Stimulated activated CD8-positive, alpha-beta memory T cell treated with anti-CD3 and anti-CD28 coated beads, Interleukin-12 subunit alpha, Interleukin-12 subunit beta, amount 100 ng/mL, for 24 hours (primary cell): Measurements from ENCODE around the gene OR14C36.
"Not testable (repeated sequence)": the region's sequence is repeated elsewhere in the genome, so short reads cannot be mapped to it uniquely, and the experiment has no call there.

Experiments
- DNase-seq: peaks from one replicate; pipeline ENCODE4 v3.0.0-alpha.2; 2020; ENCODE audit errors: extremely low read depth

The OR14C36 gene

DNA sequence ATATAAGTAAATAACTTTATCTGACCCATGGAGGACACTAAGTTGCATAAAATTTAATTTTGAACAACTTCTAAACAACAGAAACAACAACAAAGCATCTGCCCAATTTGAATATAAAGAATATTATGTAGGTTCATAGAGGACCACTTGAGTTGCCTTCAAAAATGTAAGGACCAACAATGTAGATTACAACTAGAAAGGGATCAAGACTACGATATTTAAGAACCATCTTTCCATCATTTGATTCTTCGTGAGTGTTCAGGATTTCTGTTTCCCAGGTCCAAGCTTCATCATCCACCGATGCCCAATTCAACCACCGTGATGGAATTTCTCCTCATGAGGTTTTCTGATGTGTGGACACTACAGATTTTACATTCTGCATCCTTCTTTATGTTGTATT is at the start of gene OR14C36:
Gene OR14C36 (plus strand): TSS at position 301 of the 400 bp plus-strand sequence. CDS start 0 bp downstream, at position 301.
- DNase-seq = no peak

GRCh38 chr1:248303324-248303723 is 45.3 kb upstream of the OR14C36 start, which contains the start of gene OR2T12:
Gene OR2T12 (minus strand): TSS chr1:248303424. CDS start chr1:248295578, 7,846 bp downstream.
- DNase-seq = no peak

GRCh38 chr1:248305672-248306071 is 42.9 kb upstream of the OR14C36 start:
- DNase-seq = not testable (repeated sequence)

DNA sequence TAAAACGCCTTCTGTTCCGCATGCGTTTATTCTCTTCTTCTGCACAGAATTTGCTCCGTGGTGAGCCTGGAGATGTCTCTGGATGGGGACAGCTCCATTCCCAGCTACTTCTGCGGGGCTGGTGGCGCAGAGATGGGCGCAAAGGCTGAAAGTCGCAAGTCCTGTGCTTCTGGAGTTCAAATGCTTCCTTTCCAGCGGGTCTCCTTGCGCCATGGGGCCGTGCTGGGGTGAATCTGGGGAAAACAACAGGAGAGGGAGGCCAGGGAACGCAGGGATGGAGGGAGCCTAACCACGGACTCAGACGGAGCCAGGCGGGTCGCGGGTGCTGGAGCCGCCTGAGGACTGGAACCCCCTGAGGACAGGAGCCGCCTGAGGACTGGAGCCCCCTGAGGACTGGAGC is 42.5 kb upstream of the OR14C36 start:
- DNase-seq = no peak

GRCh38 chr1:248306740-248307139 is 41.8 kb upstream of the OR14C36 start:
- not testable (repeated sequence) for DNase-seq

- no peak for DNase-seq
These were observed 31.8 kb upstream of the OR14C36 start for GRCh38 chr1:248316796-248317195.

GRCh38 chr1:248324468-248324867 is 24.1 kb upstream of the OR14C36 start, which contains the start of gene OR2M7:
Gene OR2M7 (minus strand): TSS chr1:248324568. CDS start chr1:248324568, 0 bp downstream.
- DNase-seq = no peak

DNA sequence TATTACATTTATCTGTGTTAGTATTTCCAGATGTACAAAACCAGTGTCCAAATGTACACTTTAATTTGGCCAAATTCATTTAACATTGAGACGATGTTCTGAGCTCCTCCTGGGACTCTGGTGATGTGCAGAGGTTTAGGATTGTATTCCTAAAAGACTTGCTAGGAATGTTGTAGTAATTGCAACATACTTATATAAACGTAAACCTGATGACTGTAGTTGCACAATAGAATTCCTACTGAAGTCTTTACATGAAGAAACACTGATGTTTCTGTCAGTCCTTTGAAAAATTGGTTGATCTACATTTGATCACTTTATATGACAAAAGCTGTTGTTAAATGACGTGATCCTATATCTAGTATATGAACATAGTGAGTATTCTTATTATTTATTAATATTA is 5.1 kb upstream of the OR14C36 start:
- DNase-seq = no peak

- DNase-seq = no peak
These were observed 10.8 kb downstream of the OR14C36 start for GRCh38 chr1:248359415-248359814.

DNA sequence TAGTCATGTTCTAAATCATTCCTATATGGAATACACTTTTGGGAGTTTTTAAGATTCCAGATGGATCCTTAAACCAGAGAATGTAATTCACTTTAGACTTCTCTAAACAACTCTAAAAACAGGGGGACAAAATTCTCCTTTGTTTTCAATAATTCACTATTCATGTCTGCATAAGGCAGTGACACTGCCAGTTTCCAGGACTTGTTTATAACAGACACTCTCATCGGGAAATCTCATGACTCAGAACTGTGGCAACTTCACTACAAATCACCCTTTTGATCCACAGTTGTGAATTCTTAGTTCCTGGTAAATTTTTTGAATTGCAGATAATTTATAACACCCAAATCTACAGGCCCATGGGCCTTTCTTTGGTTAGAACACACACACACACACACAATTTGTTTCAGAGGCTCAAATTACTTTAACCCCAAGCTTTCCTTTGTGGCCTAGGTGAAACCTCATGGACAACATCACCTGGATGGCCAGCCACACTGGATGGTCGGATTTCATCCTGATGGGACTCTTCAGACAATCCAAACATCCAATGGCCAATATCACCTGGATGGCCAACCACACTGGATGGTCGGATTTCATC is 12.6 kb downstream of the OR14C36 start, which contains the start of gene OR2T4:
Gene OR2T4 (plus strand): TSS at position 545 of the 595 bp plus-strand sequence. CDS start 0 bp downstream, at position 545.
- DNase-seq = no peak

DNA sequence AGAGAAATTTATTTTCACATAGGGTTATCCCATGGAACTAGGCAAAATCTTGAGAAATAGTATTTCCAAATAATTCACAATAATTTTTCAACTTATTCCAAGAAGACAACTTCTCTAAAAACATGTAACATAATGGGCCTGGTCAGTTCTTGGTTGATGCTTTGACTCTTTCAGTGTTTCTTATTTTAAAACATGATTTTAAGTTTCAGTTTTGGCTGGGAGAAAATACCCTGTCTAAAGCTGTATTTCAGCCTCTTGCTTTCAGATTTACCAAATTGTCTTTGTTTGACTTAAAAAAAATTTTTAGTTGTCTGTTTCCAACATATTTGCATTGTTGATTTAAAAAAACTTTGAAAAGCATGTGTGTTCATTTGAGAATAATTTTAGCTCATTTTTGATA is 18.0 kb downstream of the OR14C36 start:
- no peak for DNase-seq

GRCh38 chr1:248372394-248372793 is 23.8 kb downstream of the OR14C36 start:
- no peak for DNase-seq

GRCh38 chr1:248373761-248374160 is 25.2 kb downstream of the OR14C36 start:
- DNase-seq = no peak

- DNase-seq = no peak
These were observed 26.9 kb downstream of the OR14C36 start, which contains the start of gene OR2T6 for GRCh38 chr1:248375446-248375845. Gene OR2T6 (plus strand): TSS chr1:248375746. CDS start chr1:248387609, 11,863 bp downstream.

DNA sequence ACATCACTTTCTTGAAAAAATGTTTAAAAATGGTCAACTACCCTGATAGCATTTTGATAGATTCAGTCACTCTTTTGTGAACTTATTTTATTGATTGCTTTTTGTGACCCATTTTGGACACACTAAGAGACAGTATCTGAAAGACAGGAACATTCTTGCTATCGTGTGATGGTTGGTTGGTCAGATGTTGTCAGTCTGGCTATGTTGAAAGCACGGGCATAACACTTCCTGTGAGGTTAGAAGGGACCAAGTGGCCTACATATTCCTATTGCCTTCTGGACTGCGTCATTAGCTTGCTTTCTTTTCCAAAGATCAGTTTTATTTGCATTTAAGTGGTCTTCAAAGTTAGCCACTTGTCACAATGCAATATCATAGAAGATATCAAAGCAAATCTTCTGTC is 28.3 kb downstream of the OR14C36 start:
- no peak for DNase-seq

GRCh38 chr1:248380854-248381253 is 32.3 kb downstream of the OR14C36 start:
- no peak for DNase-seq

GRCh38 chr1:248388426-248388825 is 39.9 kb downstream of the OR14C36 start:
- no peak for DNase-seq

GRCh38 chr1:248393050-248393449 is 44.5 kb downstream of the OR14C36 start:
- no peak for DNase-seq
